Adrenal gland (tissue), 12 donors: ENCODE data around the gene COL8A1. TPM values are rescaled to one million over a fixed set of nuclear protein-coding genes. Genes with fewer than 3 reads are reported as not detected.

Experiments used
- DNase-seq, 7 donors: peaks; one replicate each; pipeline ENCODE4 v3.0.0-alpha.2; 2019 to 2020
- H3K27ac ChIP-seq, 5 donors: fragments of 200-600 bp; sonication (generic) in 4 of 5; 1 replicate in 3 of 5; 2 replicates in 2 of 5; pipeline versions ENCODE4 v1.5.1 to v1.8.0; 2016 to 2020; ENCODE audit warnings: mild to moderate bottlenecking in 1 of 5
- H3K27me3 ChIP-seq: fragments of 200-600 bp; 2 replicates; pipeline ENCODE4 v1.8.0; 2021
- H3K36me3 ChIP-seq, 2 donors: fragments of 200-600 bp; replicated peaks in 1 of 2; 1 replicate in 1 of 2; 2 replicates in 1 of 2; pipeline versions ENCODE4 v1.5.1 to v1.8.0; 2018 to 2022
- H3K4me1 ChIP-seq, 2 donors: fragments of 200-600 bp; replicated peaks in 1 of 2; 1 replicate in 1 of 2; 2 replicates in 1 of 2; pipeline versions ENCODE4 v1.5.1 to v1.8.0; 2018 to 2021
- H3K4me3 ChIP-seq, 4 donors: fragments of 200-600 bp; sonication (generic) in 3 of 4; one replicate each; pipeline ENCODE4 v1.5.1; 2016 to 2018
- H3K9me3 ChIP-seq, 3 donors: fragments of 200-600 bp; sonication (generic) in 1 of 3; replicated peaks in 1 of 3; 1 replicate in 2 of 3; 2 replicates in 1 of 3; pipeline versions ENCODE4 v1.5.1 to v1.8.0; 2016 to 2021
- POLR2A ChIP-seq, 2 donors: fragments of 450-650 bp; IDR thresholded peaks; one replicate each; pipeline ENCODE4 v1.6.1; 2017; ENCODE audit warnings: antibody characterized with exemption in 2 of 2, mild to moderate bottlenecking in 2 of 2, moderate library complexity in 1 of 2
- WGBS, 4 donors: extraction: QIAGEN DNeasy Blood & Tissue Kit in 2 of 4; methylation state at CpG; one replicate each; pipeline versions ENCODE4 v1.1.5 to v1.1.7; 2013 to 2017; 5-methylcytosine and 5-hydroxymethylcytosine counted together
- intact Hi-C, 2 donors: fragments of 100-400 bp; cut with DNase I; formaldehyde crosslinking; loops; one replicate each; pipeline versions ENCODE4 v1.14.1 to v1.15.0; 2022 to 2023
- polyA plus RNA-seq, 3 donors: library from polyadenylated mRNA; stranded (reverse); fragments of 200-250 nt in 2 of 3; fragments of 350-450 nt in 1 of 3; fragmentation: Illumina TruSeq in 1 of 3; extraction: RNeasy Lipid Tissue Mini Kit (QIAGEN cat#74804) in 1 of 3; gene quantifications; one replicate each; pipeline ENCODE4 v1.2.3, GENCODE V29; 2013 to 2014
- total RNA-seq, 9 donors: library from RNA; depleted of rRNA in 4 of 9; stranded (reverse); fragments of >200 nt in 4 of 9; fragments of 120-200 nt in 1 of 9; fragmentation: NEBNext Ultra II Directional in 1 of 9; extraction: Animal tissue kit (Norgen Biotek cat#: 25700) in 1 of 9; gene quantifications; one replicate each; pipeline versions ENCODE4 v1.1.0 to v1.2.4, GENCODE V29; 2013 to 2023
- TF ChIP-seq, protein P1 (sequence below), 6 experiments: fragments of 450-650 bp in 4 of 6; fragments of 200-600 bp in 2 of 6; sonication (generic) in 1 of 6; IDR thresholded peaks; 1 replicate in 5 of 6; 2 replicates in 1 of 6; pipeline versions ENCODE4 v1.5.1 to v1.8.0; 2016 to 2021; ENCODE audit warnings: antibody characterized with exemption in 6 of 6, mild to moderate bottlenecking in 2 of 6, moderate library complexity in 1 of 6
- donor health status: healthy with polysubstance abuse.
- donor health status: Bipolar disorder and iron deficiency.
- donor health status: DM: yes; HTN: yes; CAD: no.
- donor health status: DM: no; HTN: no; CAD: no.
- donor health status: DM: no; HTN: no; CAD: no.
- donor health status: DM: yes; HTN: yes; CAD: no.

Gene COL8A1
- total and polyA plus RNA-seq, 12 donors = 0.94 to 59.2 (median 15.9) TPM

DNA sequence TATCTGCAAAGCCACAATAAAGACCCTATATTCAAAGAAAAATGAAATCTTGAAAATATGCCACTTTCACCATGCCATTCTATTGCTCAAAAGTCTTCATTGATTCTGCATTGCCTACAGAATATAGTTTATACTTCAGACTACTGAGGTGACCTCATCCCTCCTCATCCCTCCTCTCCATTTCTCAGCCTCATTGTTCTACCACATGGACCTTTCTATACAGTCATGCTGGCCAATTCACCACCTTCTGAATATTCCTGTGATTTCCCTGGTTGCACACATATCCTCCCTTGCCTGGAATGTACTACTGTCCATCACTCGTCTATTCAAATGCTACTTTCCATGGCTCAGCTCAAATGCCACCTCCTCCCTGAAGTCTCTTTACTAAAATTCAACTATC is 3.5 kb upstream of the COL8A1 start:
- peaks cover 0 to 17% of the 10 kb centered on the region in 2 donors for H3K4me1 ChIP-seq
- no peaks in the 10 kb centered on the region for H3K36me3 ChIP-seq
- no peak overlapping the region for H3K27ac ChIP-seq
- no peaks in the 10 kb centered on the region for H3K9me3 ChIP-seq
- no peak for DNase-seq
- no peak overlapping the region for H3K4me3 ChIP-seq
- intact Hi-C loops = no loop called here
- 57 to 83% (median 70%) methylated on average over 1 of the region's 1 CpG for WGBS, 4 donors
- TF ChIP-seq, protein P1, sequence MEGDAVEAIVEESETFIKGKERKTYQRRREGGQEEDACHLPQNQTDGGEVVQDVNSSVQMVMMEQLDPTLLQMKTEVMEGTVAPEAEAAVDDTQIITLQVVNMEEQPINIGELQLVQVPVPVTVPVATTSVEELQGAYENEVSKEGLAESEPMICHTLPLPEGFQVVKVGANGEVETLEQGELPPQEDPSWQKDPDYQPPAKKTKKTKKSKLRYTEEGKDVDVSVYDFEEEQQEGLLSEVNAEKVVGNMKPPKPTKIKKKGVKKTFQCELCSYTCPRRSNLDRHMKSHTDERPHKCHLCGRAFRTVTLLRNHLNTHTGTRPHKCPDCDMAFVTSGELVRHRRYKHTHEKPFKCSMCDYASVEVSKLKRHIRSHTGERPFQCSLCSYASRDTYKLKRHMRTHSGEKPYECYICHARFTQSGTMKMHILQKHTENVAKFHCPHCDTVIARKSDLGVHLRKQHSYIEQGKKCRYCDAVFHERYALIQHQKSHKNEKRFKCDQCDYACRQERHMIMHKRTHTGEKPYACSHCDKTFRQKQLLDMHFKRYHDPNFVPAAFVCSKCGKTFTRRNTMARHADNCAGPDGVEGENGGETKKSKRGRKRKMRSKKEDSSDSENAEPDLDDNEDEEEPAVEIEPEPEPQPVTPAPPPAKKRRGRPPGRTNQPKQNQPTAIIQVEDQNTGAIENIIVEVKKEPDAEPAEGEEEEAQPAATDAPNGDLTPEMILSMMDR (IDR thresholded peaks at IDR 0.05) = no peak
- no peak for TF ChIP-seq POLR2A (IDR thresholded peaks at IDR 0.05)
- peaks cover 33% of the 10 kb centered on the region for H3K27me3 ChIP-seq

DNA sequence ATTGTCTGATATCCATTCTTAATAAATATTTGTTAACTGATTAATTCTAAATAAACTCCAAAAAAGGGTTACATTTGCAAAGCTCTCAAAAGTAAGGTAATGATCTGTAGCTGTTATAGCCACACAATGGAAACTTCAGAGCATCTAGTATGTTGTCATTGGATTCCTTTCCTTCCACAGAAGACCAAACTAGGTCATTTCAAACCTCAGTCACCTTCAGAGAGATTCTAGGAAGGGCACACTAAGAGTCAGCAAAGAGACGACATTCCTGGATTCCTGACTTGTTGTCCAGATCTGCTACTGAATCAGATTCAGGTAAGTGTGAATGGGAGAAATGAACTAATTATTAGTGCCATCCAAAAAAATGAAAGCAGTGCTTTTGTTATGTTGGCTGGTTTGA is 3.0 kb upstream of the COL8A1 start:
- no peaks in the 10 kb centered on the region for H3K9me3 ChIP-seq
- H3K27ac ChIP-seq = no peak overlapping the region
- peaks cover 0 to 17% of the 10 kb centered on the region in 2 donors for H3K4me1 ChIP-seq
- 67 to 76% (median 73%) methylated on average over 1 of the region's 1 CpG for WGBS, 4 donors
- intact Hi-C loops = no loop called here
- TF ChIP-seq POLR2A (IDR thresholded peaks at IDR 0.05) = no peak
- TF ChIP-seq, protein P1 (IDR thresholded peaks at IDR 0.05) = no peak
- no peak overlapping the region for H3K4me3 ChIP-seq
- no peaks in the 10 kb centered on the region for H3K36me3 ChIP-seq
- peaks cover 33% of the 10 kb centered on the region for H3K27me3 ChIP-seq
- DNase-seq = no peak

DNA sequence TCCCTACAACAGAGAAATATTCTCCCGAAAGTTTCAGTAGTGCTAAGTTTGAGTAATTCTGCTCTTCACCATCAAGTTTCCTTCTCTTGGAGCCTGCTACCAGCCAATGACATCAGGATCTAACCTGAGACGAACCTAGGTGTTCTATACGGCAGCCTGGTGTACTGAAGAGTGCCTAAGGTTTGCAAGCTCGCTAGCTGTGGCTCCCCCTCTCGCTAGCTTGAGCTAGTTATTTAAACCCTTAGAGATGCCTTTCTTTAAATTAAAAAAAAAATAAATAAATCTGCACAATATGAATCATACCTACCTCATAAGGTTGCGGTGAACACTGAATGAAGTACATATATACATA is 1.4 kb upstream of the COL8A1 start:
- DNase-seq = no peak
- Histone ChIP-seq H3K4me3 (peak overlapping the region in 1 of 4 donors; percentile 57), H3K36me3 (no peaks in the 10 kb centered on the region), H3K9me3 (no peaks in the 10 kb centered on the region), H3K27ac (peak overlapping the region in 2 of 5 donors; percentile 62 to 78), H3K27me3 (peaks cover 33% of the 10 kb centered on the region), H3K4me1 (peaks cover 0 to 17% of the 10 kb centered on the region in 2 donors)
- WGBS, 4 donors = 9 to 16% (median 13%) methylated on average over 6 of the region's 6 CpGs
- intact Hi-C loops = no loop called here
- no peak for TF ChIP-seq POLR2A (IDR thresholded peaks at IDR 0.05)
- TF ChIP-seq, protein P1 (IDR thresholded peaks at IDR 0.05) = no peak

DNA sequence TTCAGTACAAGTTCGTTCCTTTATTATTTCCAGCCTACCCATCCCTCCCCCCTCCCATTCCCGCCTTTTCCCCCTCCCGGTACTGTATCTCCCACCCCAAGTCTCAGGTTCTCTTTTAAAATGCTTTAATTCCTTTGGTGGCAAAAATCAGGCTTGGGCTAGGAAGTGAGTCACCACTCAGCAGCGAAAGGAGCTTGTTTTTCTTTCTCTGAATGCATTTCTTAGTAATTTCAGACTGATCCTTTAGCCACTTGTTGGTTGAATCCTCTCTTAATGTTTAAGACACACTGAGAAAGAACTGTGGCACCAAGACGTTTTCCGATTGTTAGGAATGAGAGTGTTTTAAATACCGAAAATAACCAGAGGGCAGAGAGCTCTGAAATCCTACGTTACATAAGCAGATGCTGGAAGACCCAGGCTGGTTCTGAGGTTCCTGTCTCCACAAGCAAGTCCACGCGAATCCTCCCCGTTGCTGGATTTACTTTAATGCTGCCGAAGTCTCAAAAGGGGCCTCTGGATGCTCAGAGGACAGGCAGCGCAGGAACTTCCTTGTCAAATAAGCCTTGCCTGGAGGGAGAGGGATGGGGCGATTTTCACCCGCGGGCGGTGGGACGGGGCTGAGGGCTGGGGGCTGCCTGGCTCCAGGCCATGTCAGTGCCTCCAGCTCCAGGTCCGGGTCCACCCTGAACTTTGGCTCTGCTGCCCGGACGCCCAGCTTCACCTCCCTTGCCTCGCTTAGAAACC is 854 bp upstream of the COL8A1 start:
- Histone ChIP-seq H3K4me1 (peaks cover 0 to 17% of the 10 kb centered on the region in 2 donors), H3K27ac (peak overlapping the region in 2 of 5 donors; percentile 62 to 78), H3K9me3 (no peaks in the 10 kb centered on the region), H3K27me3 (peaks cover 32% of the 10 kb centered on the region), H3K4me3 (peak overlapping the region in 1 of 4 donors; percentile 57), H3K36me3 (no peaks in the 10 kb centered on the region)
- DNase-seq = peak in 3 of 7 donors; percentile 10 to 24 (median 21)
- TF ChIP-seq, protein P1 (IDR thresholded peaks at IDR 0.05) = no peak
- no peak for TF ChIP-seq POLR2A (IDR thresholded peaks at IDR 0.05)
- intact Hi-C loops = no loop called here
- 1 to 3% (median 2%) methylated on average over 17 to 22 of the region's 22 CpGs for WGBS, 4 donors
